Embryonic facial prominence (tissue), 1 donor: ENCODE data around the gene KRTAP29-1.
"Not testable (repeated sequence)": the region's sequence is repeated elsewhere in the genome, so short reads cannot be mapped to it uniquely, and the experiment has no call there.

Experiments
- DNase-seq: peaks from one replicate; pipeline ENCODE4 v3.0.0-alpha.2; 2016; ENCODE audit errors: extremely low spot score

Gene KRTAP29-1, protein sequence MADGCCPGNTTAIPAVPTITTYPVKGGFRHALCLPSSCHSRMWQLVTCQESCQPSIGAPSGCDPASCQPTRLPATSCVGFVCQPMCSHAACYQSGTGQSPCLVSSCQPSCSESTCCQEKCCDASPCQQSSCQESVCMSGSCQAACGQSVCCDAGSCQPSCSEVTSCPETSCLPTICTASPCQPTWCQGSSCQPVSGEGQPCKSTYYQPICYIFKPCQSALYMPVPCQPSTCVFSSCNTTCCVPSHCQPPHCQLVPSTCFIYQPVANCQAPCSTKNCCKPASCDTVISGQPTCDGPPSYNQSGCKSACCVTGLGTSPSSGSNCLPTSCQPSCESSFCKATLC

GRCh38 chr17:41301916-41302901 lies at the start of gene KRTAP29-1:
TSS of gene KRTAP29-1 (minus strand) at chr17:41302851. CDS start at chr17:41302851, 0 bp downstream.
- no peak for DNase-seq

DNA sequence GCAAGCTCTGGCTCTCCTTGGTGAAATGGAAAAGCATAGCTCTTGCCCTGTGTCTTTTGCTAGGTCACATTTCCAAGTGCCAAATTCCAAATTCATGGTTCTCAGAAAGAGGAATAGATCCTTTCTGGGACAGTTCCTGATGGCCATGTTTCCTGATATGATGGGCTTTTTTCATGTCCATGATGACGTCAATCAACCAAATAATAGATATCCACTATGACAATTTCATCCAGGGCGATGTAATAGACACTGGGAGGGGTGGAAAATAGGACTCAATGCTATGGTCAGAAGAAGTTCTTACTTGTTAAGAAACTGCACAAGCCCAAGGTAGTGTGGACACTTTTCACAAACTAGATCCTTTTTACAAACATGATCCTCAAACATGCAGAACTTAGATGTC lies 48.5 kb upstream of the KRTAP29-1 start:
- DNase-seq: no peak

DNA sequence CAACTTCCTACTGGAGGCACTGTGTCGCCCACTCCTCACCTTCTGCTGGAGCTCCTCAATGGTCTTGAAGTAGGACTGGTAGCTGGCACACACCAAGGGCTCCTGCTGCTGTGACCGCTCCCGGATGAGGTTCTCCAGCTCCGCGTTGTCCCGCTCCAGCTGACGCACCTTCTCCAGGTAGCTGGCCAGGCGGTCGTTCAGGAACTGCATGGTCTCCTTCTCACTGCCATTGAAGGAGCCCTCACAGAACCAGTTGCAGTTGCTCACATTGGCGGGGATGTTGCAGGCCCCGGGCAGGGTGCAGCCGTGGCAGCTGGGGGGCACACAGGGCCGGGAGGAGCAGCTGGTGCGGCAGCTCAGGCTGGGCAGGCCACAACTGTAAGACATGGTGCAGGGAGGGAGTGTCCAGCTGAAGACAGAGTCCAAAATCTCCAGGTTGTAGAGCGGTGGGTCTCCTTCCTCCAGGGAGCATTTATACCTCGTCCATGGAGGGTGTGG lies 47.8 kb upstream of the KRTAP29-1 start, which contains the start of gene KRT33A:
TSS of gene KRT33A (minus strand) at position 448 of the 498 bp plus-strand sequence. CDS start at position 387, 61 bp downstream.
- DNase-seq: not testable (repeated sequence)

- no peak for DNase-seq
Measured at GRCh38 chr17:41347869-41348760, 45.5 kb upstream of the KRTAP29-1 start.

GRCh38 chr17:41346421-41346820 lies 43.8 kb upstream of the KRTAP29-1 start:
- not testable (repeated sequence) for DNase-seq

DNA sequence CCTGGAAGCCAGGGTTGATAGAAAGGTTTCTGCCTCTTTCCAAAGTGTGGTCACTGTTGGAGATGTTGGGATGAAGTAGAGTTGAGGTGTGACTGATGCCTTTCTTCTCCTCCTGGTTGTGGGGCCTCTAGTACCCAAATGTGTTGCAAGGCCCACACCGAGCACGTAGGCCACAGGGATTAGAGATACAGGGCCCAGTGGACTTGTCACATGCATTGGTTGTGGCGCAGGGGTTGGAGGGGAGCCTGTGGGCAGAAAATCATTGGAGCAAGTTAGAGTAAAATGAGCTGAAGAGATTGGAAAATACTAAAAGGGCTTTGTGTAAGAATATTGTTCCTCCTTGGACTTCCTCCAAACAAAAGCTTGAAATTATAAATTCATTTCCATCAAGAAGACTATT lies 43.3 kb upstream of the KRTAP29-1 start:
- DNase-seq: no peak

DNA sequence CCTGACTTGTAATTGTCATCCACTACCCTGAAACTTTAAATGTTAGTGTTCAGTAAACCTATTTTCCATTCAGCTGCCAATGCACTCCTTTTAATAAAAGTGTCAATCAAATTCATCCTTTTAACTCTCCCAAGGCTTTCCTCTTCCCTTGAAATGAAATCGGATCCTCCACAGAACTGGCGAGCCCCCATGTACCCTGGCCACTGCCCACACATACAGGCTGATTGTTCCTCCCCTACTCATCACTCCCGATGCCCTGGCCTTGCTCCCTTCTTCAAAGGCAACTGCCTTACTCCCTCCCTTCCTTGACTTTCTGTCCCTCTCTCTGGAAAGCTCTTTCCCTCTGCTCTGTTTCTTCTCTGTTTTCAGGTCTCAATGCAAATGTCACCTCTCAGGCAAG lies 40.4 kb upstream of the KRTAP29-1 start:
- no peak for DNase-seq

GRCh38 chr17:41340934-41341861 lies 38.5 kb upstream of the KRTAP29-1 start:
- no peak for DNase-seq

GRCh38 chr17:41340494-41340893 lies 37.8 kb upstream of the KRTAP29-1 start:
- DNase-seq: no peak

- no peak for DNase-seq
Measured at GRCh38 chr17:41339571-41340172, 37.0 kb upstream of the KRTAP29-1 start.

- DNase-seq: peak; percentile 34
Measured at GRCh38 chr17:41338961-41339485, 36.4 kb upstream of the KRTAP29-1 start.

GRCh38 chr17:41335747-41336146 lies 33.1 kb upstream of the KRTAP29-1 start:
- DNase-seq: no peak

DNA sequence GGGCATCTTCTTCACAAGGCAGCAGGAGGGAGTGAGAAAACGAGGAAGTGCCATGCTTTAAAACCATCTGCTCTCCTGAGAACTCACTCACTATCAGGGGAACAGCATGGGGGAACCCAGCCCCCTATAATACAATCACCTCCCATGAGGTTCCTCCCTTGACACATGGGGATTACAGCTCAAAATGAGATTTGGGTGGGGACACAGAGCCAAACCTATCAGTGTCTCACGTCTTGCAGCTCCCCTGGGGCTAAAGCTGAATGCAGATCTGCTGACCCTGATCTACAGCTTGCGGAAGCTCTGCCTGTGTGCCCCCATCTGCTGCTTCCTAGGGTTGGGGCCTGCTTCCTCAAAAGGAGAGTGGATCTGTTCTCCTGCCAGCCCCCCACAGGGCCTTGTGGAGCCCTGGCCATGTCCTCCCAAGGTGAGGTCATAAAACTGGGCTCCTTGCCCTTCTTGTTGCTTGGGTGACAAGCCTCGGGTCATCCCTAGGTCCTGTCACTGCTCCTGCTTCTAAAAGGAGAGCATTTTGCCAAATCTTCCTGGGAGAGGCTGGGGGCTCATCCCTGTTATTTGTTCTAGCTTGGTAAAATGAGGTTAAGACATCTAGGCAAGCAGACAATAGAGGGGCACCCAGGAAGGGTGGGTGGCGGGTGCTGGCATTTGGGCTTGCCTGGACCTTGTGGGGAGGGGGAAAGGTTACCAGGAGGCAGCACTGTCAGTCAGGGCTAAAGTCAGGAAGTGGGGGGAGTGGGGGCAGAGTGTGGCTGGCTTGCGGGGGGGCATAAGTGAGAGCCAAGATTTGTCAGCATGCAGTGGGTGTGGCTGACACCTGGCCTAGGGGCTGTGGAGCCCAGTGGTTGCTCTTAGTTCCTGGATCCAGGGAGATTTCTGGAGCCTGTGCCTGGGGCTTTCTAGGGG lies 32.0 kb upstream of the KRTAP29-1 start:
- no peak for DNase-seq

GRCh38 chr17:41333836-41334235 lies 31.2 kb upstream of the KRTAP29-1 start:
- no peak for DNase-seq

DNA sequence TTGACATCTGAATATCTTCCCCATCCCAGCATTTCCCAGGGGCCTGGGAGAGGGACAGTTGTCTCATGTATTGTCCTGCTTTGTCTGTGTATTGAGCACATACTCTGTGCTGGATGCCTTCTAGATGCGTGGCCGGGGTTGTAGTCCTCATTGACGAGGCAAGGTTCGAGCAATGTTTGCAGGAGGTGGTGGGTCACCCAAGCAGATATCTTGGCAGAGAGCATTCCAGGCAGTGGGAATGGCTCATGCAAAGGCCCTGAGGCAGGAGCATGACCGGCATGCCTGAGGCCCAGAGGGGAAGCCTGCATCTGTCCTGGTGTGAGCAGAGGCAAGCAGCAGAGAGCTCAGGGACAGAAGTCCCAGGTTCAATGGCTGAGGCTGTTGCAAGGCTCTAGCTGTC lies 30.4 kb upstream of the KRTAP29-1 start:
- no peak for DNase-seq

DNA sequence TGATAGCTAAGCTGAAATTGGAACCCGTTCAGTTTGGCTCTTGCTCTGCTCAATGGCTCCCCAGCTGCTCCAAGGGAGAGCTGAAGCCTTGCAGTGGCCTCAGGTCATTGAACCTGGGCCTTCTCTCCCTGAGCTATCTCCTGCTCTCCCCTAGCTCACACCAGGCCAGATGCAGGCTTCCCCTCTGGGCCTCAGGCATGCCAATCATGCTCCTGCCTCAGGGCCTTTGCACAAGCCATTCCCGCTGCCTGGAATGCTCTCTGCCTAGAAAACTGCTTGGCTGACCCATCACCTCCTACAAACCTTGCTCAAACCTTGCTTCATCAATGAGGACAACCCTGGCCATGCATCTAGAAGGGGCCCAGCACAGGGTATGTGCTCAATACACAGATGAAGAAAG lies 29.6 kb upstream of the KRTAP29-1 start:
- DNase-seq: no peak

GRCh38 chr17:41331606-41332005 lies 29.0 kb upstream of the KRTAP29-1 start:
- no peak for DNase-seq

- no peak for DNase-seq
Measured at GRCh38 chr17:41329279-41329948, 26.8 kb upstream of the KRTAP29-1 start.
